GM21423 (cell line): ENCODE results near the gene CCDC88A.

Experiments
- ATAC-seq: cut with Tn5 transposase; IDR thresholded peaks from one replicate; pipeline ENCODE4 v1.9.1; 2021; ENCODE audit warnings: mild to moderate bottlenecking, moderate library complexity; ENCODE audit not compliant: unreplicated experiment

Gene CCDC88A

DNA sequence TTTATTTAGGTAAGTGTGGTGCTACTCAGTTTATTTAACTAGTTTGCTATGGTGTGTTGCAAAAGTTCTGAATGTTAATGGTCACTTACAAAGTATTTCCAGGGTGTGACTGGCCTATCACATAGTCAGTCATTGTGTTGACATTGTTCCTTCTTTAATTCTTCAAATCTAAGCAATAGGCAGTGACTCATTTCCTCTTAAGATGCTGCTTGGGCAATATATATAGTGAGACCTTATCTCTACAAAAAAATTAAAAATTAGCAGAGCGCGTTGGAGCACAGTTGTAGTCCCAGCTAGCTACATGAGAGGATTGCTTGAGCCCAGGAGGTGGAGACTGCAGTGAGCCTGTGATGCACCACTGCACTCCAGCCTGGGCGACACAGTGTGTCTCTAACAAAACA is 5.8 kb upstream of the CCDC88A start:
- ATAC-seq, result no peak

DNA sequence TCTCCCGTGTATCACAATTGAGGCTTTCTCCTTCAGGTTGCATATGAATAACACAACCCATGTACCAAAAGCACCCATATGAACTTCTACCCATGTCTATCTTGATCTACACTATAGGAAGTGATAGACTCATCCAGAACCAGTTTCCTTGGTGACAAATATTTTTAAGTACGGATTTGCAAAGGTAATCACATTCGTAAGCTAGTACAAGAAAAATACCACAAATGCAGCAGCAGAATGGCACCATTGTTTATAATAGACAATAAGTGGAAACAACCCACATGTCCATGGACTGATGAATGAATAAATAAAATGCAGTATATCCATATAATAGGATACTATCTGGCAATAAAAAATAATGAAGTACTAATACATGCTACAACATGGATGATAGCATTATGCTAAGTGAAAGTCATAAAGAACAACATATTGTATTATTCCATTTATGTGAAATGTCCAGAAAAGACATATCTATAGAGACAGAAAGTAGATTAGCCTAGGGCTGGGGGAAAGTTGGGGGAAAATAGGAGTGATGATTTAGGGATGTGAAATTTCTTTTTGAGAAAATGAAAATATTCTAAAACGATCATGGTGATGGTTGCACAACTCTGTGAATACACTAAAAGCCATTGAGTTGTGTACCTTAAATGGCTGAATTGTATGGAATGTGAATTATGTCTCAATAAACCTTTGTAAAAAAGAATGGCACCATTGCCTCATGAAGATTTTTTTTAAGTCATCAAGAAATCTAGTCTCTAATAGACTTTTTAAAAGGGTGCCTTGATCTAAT is 3.4 kb upstream of the CCDC88A start:
- no peak for ATAC-seq

DNA sequence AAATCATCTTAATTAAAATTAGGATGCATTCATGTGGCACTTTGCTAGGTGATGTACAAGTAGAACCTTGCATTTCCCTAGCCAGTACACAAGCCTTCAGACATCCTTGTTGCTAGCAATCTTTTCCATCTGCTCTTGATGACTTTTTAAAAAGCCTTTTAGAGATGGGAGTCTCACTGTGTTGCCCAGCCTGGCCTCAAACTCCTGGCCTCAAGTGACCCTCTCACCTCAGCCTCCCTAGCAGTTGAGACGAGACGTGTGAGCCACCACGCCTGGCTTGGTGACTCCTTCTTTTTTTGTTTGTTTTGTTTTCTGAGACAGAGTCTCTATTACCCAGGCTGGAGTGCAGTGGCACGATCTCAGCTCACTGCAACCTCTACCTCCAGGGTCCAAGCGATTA is 1.7 kb upstream of the CCDC88A start:
- no peak for ATAC-seq

DNA sequence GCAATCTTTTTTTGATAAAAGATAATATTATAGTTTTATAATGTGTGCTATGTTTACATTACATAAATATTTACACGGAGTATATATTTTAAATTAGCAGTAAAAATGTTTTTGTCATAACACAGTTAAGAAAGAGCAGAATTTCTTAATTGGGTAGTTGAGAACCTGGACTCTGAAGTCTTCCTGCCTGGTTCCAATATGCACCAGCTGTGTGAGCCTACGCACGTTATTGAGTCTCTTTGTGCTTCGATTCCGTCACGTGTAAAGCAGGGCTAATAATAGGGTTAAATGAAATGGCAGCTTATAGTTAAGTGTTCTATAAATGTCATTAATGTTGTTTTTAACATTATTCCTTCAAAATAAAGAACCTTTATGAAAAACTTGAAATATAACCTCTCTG is 1.2 kb upstream of the CCDC88A start:
- no peak for ATAC-seq

DNA sequence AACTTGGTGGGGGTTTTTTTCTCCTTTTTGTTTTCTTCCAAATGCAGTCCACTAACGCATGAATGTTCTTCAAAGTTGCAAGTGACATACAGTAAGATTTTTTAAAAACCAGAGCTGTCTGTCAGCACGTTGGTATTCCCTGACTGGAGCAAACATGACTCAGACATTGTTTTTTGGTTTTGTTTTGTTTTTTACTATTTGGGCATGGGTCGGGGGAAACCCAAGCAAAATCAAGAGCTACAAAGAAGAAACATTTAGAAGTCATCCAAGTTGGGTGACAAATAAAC is 726 bp upstream of the CCDC88A start:
- ATAC-seq, result no peak

DNA sequence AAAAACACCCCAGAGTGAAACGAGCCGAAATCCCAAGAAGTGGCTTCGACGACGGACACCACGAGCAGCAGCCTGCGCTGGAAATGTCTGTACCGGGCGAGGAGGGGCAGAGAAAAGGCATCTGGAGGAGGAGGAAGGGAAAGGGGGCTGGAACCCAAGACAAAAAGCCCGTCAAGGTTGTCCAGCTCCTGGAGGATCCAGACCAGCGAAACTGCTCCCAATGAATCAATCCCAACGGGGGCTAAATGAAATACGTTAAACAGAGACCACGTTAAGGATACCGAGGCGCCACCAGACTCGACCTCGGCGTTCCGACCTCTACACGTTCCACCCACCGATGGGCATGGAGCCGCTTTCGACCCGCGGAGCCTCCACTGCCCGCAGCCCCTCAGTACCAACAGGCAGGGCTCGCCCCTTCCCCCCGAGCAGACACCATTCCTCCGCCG is 400 bp downstream of the CCDC88A start:
- ATAC-seq, result no peak

DNA sequence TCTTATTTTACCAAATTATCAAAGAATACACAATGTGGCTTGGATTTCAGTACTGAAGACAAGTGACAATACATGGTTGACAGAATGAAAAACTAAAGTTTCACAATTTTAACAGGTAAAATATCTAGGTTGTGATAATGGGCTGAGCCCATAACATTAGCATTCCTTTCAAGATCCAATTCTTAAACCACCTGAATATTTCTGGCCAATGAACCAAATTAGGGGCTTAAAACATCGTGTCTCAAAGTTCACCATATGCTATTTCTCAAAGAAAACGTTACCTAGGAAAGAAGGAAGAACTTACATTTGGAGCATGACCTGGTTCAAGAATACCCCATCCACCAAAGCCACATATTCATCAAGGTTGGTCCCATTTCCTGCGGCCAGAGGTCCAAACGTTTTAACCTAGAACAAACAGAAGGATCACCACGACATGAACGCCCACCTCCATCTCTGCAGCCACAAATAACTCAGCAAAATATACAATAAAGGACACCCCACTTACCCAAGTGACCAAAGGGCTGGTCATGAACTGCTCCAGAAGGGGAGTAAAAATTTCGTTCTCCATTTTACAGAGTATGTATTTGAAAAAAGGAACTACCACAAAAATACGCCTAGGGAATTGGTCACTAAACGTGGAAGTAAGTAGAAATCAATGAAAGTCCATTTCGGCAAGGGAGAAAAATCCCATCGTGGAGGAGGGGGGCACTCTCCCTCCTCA is 984 bp downstream of the CCDC88A start:
- no peak for ATAC-seq

DNA sequence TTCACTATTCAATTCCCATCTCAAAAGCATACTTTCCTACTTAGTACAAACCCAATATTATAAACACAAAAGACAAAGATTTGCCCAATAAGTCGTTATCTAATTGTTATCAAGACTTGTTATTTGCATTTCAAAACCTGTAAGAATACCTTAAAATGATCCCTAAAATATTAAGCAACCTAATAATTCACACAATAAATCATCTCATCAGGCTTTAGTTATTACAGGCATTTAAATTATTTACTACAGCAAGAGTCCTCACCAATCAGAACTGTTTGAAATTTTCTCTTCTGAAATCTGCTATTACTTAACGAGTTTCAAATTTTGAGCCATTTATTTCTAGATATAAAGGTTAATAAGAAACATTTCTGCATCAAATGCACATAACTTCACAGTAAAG is 1.6 kb downstream of the CCDC88A start:
- no peak for ATAC-seq

DNA sequence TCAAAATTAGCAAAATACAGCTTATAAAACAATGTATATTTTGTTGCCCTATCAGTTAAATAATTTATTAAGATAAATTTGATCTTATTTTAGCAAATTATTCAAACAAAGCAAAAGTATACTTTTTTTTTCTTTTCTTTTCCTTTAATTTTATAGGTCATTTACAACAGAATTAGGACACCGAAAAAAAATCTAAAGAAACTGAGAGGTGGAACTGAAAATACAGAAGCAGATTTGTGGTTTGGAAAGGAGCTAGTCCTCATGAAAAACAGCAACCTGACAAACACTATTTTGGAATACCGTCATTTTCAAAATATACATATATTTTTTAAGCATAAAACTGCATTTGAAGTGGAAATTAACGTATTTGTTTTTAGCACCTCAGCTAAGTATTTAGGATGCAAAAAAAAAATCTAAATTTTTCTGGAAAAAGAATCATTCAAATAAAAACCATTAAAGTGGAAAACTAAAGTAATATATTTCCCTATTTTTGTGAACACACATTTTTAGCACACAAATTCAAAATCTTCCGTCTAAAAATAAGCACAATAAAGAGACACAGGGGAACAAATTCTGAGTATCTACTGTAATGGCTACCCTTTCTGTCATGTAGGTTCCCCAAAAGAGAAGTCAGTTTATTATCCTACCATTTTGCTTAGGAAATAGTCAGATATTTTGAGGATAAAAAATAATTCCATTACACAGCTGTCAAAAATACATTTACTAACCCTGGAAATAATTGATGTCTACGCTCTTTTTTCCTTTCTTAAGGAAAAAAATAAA is 2.7 kb downstream of the CCDC88A start:
- no peak for ATAC-seq

DNA sequence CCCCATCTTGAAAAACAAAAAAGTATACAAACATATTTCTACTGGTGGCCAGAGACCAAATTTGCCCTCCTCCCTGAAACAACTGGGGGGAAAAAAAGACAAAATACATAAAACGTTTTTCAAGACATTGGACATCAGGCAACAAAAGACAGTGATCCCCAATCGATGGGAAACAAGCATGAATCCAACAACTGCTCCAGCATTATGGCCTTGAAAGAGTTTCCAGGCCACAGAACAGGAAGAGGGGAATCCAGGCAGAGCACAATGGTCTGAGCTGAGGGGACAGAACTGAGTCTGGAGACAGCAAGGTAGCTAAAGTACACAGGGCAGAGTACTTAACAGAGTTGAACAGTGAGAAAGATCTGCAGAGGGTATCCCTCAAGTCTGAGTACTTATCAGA is 4.4 kb downstream of the CCDC88A start:
- no peak for ATAC-seq

DNA sequence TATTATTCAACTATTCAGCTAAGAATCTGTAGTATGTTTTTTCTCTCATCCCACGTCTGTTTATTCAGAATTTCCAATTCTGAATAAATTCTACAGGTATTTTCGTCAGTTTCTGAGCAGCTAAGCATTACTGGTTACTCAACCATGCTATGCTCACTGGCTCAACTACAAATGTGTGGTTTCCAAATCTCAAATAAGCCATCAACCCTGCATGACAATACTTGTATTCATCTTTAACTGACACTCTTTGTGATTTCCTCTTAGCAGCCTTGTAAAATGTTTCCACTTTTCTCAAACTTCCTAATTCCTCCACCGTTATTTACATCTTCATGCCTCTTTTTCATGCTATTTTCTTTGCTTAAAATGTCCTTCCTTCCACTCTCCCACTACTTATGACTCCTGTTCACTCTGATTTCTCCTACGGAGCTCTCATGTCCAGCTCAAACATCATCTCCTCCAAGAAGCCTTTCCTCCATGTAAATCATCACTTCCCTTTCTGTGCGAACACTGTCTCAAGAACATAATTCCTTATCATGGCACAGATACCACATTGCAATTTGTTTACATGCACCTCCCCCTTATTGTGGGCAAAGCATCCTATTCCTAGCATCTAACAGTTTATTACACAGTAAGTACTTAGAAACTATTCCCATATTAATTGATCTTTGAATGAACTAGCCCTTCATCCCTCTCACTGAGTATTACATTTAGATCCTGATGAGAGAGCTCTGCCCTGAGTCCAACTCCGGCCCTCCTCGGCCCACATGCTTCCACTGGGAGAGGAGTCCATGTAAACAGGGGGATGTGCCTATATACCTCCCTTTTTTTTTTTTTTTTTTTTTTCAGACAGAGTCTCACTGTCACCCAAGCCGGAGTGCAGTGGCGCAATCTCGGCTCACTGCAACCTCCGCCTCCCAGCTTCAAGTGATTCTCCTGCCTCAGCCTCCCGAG is 10.5 kb downstream of the CCDC88A start:
- ATAC-seq, result no peak

DNA sequence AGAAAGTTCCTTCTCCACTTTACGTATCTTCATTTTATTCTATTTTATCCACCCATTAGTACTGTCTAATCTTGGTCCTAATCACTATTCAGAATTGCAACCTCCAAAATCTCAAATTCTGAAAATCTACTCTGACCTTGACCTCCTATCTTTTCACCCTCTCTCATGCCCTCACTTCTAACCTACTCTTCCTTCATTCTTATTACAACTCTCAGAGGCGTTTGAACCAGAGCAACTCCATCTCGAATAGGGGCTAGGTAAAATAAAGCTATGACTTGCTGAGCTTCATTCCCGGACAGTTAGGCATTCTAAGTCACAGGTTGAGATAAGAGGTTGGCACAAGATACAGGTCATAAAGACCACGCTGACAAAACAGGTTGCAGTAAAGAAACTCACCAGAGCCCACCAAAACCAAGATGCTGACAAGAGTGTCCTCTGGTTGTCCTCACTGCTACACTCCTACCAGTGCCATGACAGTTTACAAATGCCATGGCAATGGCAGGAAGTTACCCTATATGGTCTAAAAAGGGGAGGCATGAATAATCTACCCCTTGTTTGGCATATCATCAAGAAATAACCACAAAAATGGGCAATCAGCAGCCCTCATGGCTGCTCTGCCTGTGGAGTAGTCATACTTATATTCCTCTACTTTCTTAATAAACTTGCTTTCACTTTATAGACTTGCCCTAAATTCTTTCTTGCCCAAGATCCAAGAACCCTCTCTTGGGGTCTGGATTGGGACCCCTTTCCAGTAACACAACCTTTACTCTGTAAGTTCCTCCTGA is 11.4 kb downstream of the CCDC88A start:
- no peak for ATAC-seq

DNA sequence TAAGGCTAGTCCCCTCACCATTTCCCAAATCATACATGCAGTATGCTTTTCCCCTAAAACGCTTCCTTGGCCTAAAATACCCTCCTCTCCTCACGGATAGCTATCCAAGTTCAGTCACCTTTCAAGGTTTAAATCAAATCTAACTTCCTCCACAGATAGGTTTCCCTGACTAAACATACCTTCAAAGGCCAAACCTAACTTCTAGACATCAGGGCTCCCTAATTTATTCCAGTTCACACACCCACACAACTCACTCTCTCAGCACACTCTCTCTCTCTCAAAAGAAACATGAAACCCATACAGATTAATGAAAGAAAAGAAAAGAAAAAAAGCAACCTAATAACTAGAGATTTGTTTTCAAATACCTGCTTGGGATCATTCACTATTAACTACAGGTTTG is 14.5 kb downstream of the CCDC88A start:
- no peak for ATAC-seq

DNA sequence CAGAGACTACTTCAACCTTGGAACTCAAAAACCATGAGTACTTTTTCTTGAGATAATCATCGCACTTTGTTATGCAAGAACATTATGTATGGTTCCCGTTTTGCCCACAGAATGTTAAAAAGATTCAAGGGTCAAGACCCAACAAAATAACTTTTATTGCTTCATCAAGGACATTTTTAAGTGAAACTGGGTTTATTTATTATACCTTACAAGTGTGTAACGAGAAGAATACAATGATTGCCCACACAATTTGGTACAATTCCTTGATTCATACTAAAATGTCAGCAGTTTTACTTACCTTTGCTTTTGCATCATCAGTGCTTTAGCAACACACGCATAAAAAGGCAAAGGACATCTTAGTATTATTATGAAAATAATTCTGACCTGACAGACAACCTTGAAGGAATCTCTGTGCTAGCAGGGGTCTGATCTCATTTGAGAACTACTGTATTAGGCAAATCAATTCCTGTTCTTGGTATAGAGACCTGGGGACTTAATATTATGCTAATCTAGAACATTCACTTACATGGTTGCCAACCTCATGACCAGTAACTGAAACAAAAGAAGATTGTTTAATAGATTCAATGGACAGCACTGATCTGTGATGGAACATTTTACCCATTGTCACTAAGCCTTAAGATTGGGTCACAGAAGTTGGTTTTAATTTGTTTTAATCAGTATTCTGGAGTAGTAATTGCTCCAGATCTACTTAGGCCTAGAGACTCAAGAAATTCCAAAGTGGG is 16.2 kb downstream of the CCDC88A start:
- ATAC-seq, result no peak

DNA sequence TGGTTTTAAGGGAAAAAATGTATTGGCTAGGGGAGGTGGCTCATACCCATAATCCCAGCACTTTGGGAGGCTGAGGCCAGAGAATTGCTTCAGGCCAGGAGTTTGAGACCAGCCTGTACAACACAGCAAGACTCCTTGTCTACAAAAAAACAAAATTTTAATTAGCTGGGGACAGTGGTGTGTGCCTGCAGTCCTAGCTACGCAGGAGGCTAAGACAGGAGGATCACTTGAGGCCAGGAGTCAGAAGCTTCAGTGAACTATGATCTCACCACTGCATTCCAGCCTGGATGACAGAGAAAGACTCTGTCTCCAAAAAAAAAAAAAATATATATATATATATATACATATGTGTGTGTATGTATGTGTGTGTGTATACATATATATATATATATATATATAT is 18.5 kb downstream of the CCDC88A start:
- ATAC-seq, result no peak

DNA sequence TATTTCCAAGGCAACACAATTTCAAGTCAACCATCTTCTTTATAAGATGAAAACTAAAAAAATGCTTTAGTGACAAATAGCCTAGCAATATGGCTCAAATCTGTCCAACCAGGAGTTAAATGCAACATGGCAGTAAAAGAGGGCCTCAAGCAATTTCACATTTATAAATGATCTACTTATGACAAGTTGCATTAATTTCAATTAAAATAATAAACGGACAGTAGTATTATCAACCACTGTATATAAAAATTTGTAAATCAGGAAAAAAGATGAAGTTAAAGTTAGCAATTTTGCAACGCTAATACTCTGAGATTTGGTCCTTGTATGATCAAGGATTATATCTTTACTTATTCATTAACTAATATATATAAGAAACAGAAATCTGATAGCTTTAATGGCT is 19.3 kb downstream of the CCDC88A start:
- ATAC-seq, result no peak

DNA sequence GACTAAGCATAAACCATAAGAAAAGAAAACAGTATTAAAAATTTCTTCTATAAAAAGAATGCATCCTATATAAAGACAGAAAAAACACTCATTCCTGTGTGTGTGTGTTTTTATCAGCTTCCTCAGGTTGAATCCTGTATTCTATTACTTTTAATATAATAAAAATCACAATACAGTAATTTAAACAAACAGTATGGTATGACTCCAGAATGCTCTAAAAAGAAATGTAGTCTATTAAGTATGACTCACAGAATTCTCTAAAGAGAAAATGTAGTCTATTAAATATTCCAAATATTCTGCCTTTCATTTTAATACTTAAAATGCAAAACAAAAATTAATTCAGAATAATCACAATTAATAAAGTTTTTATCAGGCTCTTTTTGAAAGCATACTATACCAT is 19.8 kb downstream of the CCDC88A start:
- ATAC-seq, result no peak

DNA sequence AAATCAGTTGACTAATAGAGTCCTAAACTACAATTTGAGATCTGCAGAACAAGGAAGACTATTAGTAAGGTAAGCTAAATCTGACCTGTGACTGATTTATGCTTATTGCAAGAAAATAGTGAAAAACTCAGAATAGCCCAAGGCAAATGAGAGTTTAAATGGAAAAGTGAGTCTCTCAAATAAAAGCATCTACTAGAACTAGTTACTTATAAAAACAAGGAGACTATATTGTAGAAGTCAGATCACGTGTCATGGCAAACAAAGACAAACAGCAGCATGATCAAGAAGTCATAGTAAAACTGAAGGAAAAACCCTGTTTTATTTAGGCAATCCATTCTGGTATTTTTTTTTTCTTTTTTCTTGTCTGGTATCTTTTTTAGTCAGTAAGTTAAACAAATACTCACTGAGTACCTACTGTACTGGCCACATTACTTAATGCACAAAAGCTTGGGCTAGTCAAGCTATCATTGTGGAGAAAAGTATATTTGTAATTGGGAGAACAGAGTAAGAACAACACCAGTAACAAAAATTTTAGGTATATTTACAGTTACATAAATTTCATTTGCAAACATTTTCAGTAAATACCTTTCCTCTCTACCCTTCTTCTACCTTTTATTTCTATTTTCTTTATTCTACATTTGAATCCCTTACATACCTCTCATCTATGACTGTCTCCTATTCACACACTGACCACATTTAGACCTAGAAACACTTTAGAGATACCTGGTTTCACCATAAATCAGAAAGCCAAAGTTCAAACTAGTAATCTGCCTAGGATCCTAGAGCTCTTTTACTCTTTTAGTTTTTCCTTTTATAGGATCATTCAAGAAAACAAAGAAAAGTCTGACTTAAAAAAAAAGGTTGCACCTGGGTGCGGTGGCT is 23.7 kb downstream of the CCDC88A start:
- no peak for ATAC-seq
